GM12874 (cell line): ENCODE results near the gene CYB561.

Experiments used
- TF ChIP-seq, protein P1 (sequence below): IDR thresholded peaks from 2 replicates; pipeline ENCODE4 v1.5.1; 2011; ENCODE audit warnings: low read depth, mild to moderate bottlenecking, control low read depth, low read length, moderate library complexity; ENCODE audit not compliant: insufficient read depth

CYB561 gene

DNA sequence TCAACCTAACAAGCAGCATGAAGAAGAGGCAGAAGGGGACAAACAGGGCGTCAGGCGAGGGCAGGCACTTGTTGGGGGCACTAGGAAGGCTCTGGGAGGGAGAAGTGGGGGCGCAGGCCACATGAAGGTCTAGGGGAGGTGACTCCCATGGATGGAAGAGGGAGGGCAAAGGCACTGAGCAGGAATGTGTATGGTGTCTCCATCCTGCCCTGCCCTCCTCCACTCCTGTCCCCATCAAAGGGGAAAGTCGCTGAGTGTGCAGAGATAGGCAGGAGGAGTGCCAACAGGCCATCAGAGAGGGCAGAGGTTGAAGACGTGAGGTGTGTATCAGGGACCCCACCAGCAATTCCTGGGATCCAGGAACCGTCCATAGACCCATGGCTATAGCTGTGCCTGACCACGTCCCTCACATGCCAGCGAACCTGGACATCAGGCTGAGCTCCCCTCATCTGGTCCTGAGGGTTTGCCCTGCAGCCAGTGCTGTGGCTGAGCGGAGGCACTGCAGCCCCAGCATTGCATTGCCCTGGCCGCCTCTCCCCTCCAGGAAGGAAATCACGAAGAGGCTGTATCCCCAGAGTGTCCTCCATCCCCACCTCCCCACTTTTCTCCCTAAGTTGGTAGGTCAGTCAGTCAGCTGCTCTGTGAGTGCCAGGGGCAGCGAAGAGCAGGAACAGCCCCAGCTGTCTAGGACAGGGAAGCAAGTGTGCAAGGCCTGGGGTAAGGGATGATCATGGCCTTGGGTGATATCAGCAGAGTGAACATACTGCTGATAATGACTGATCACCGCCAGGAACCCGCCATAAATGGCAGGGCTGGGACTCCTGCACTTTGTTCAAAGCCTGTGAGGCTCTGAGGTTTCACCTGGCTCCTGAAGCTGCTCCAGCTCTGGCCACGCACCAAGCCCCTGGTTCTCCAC is 6.2 kb upstream of the CYB561 start:
- TF ChIP-seq, protein P1, sequence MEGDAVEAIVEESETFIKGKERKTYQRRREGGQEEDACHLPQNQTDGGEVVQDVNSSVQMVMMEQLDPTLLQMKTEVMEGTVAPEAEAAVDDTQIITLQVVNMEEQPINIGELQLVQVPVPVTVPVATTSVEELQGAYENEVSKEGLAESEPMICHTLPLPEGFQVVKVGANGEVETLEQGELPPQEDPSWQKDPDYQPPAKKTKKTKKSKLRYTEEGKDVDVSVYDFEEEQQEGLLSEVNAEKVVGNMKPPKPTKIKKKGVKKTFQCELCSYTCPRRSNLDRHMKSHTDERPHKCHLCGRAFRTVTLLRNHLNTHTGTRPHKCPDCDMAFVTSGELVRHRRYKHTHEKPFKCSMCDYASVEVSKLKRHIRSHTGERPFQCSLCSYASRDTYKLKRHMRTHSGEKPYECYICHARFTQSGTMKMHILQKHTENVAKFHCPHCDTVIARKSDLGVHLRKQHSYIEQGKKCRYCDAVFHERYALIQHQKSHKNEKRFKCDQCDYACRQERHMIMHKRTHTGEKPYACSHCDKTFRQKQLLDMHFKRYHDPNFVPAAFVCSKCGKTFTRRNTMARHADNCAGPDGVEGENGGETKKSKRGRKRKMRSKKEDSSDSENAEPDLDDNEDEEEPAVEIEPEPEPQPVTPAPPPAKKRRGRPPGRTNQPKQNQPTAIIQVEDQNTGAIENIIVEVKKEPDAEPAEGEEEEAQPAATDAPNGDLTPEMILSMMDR, result no peak

DNA sequence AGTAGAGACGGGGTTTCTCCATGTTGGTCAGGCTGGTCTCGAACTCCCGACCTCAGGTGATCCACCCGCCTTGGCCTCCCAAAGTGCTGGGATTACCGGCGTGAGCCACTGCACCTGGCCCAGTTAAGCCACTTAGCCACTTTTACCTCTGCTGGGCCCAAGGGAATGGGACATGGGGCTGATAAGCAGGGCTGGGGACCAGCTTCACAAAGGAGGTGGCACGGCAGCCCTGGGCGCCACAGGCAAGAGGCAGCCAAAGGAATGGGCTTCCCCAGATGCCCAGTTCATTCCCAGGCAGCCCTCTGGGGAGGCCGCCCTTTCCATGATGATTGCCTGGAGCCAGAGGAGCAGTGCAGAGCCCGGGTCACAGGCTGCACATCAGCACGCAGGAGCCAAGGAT is 5.0 kb upstream of the CYB561 start:
- TF ChIP-seq, protein P1, result no peak

DNA sequence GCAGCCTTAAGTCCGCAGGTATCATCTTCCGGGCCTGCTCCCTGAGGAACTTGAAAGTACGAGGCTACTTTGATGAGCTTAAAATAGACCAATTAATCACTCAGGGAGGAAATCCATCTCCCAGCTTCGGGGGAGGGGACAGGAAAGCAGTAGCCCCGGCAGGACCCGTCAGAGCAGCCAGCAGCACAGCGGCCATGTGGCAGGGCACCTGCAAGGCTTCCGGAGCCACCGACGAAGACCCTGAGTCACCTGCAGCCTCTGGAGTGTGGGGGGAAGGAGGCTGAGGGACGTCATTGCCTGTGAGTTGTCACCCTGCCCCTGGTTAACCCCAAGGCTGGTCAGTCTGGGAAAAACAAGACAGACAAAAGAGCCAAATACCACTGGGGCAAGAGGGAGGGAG is 4.4 kb upstream of the CYB561 start:
- TF ChIP-seq, protein P1, result no peak

DNA sequence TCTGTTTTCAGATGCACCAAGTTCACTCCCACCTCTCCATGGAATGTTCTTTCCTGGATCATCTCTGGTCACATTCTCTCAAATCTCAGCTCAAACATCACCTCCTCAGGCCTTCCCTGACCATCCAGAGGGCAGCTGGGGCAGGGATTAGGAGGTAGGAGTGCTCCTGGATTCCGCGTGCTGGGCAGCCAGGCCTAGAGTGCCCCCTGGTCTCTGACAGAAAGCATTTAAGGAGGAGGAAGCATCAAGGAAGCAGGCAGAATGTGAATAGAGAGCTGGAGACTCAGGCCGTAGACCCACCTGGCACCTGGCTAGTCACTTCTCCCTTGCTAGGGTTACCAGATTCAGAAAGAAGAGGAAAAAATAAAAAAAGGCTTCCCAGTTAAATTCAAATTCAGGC is 2.5 kb upstream of the CYB561 start:
- TF ChIP-seq, protein P1, result no peak

DNA sequence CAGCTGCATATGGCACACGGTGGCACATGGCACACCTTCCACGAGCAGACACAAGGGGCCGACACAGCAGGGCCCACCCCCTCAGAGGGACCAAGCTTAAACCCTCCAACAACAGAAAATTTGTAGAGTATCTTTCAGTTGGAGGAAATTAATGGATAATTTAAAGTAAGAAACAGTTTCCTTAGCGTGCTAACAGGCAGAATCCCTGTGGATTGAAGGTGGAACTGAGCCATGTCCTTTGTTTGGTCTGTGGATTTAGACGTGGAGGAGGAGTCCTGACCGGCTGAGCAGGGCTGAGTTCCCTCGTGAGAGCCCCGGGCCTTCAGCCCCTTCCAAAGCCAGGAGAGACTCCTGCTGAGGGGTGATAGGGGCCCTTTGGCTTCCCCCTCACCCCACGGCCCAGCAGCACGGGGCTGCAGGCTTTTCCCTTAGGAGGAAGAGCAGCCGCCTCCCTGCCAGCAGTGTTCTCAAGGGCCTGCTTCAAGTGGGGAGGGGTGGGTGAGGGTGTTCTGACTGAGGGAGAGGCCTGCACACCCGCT is 1.4 kb upstream of the CYB561 start:
- TF ChIP-seq, protein P1, result no peak

DNA sequence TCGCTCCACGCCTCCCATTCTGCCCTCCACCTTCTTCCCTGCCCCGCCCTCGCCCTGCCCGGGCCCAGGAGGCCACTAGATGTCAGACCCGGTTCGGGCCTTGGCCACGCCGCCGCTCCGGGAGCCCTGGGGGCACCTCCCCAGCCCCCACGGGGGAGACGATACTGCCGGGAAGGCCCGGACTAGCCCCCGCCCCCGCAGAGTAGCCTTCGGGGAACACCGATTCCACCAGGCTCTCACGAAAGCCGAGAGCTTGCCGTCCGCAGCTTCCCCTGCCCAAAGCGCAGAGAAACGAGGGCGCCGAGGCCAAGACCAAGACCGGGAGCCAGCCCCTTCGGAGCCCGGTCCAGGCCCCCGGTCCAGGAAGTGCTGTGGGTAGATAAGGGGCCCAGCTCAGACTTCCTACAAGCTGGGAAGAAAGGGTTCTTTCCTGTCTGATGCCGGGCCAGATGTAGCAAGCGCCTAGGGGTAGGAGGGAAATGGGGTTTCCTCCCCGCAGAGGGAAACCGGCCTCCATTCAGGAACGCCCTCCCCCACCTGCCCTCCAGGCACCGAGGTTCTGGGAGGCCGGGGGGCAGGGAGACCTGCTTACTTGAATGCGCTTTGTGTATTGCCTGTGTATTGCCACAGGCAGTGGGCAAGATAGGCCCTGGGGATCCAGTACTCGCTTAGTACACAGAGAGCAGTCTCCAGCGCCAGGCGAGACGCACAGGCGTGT is 806 bp upstream of the CYB561 start:
- TF ChIP-seq, protein P1, result no peak

DNA sequence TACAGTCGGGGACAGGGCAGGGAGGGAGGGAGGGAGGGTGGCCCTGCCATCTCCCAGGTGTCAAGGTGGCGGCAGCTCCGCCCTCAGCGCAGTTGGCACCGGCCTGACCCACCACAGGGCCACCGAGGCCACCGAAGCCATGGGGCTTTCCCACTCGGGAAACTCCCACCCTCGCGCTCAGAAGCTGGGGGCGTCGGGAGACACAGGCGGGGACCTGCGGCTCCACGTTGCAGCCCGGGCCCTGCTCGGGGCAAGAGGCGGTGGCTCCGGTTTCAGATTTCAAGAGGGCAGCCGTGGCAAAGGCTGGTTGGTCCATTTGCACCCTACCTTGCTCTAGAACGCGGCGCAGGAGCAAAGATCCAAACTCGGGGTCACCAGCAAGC is 544 bp downstream of the CYB561 start:
- TF ChIP-seq, protein P1, result no peak
